ENCODE measurements around the gene ANKRD13D.
"Not testable (repeated sequence)": the region's sequence is repeated elsewhere in the genome, so short reads cannot be mapped to it uniquely, and the experiment has no call there.

The ANKRD13D gene

GRCh38 chr11:67289226-67289650 lies at the start of gene ANKRD13D:
TSS of gene ANKRD13D (plus strand) at chr11:67289303. CDS start at chr11:67289461, 158 bp downstream.
- DNase-seq, result no peak

GRCh38 chr11:67239783-67240575 lies 49.1 kb upstream of the ANKRD13D start:
- peak; percentile 97 for DNase-seq

GRCh38 chr11:67240576-67241389 lies 48.3 kb upstream of the ANKRD13D start:
- DNase-seq, result peak; percentile 21

- no peak for DNase-seq
Measured at GRCh38 chr11:67242548-67242947, 46.6 kb upstream of the ANKRD13D start.

- DNase-seq, result no peak
Measured at GRCh38 chr11:67243051-67243450, 46.1 kb upstream of the ANKRD13D start.

GRCh38 chr11:67245046-67245445 lies 44.1 kb upstream of the ANKRD13D start:
- no peak for DNase-seq

- DNase-seq, result no peak
Measured at GRCh38 chr11:67247946-67248550, 41.1 kb upstream of the ANKRD13D start.

GRCh38 chr11:67248653-67249052 lies 40.5 kb upstream of the ANKRD13D start:
- DNase-seq, result no peak

- no peak for DNase-seq
Measured at GRCh38 chr11:67250059-67251043, 38.8 kb upstream of the ANKRD13D start.

GRCh38 chr11:67251841-67252240 lies 37.3 kb upstream of the ANKRD13D start:
- DNase-seq, result no peak

- no peak for DNase-seq
Measured at GRCh38 chr11:67252831-67253239, 36.3 kb upstream of the ANKRD13D start.

- DNase-seq, result no peak
Measured at GRCh38 chr11:67253872-67254624, 35.1 kb upstream of the ANKRD13D start.

- no peak for DNase-seq
Measured at GRCh38 chr11:67254798-67255197, 34.3 kb upstream of the ANKRD13D start.

- no peak for DNase-seq
Measured at GRCh38 chr11:67255353-67255752, 33.8 kb upstream of the ANKRD13D start.

GRCh38 chr11:67255864-67256263 lies 33.2 kb upstream of the ANKRD13D start:
- no peak for DNase-seq

- no peak for DNase-seq
Measured at GRCh38 chr11:67256477-67257135, 32.5 kb upstream of the ANKRD13D start.

GRCh38 chr11:67260406-67260805 lies 28.7 kb upstream of the ANKRD13D start:
- DNase-seq, result no peak

GRCh38 chr11:67260885-67261639 lies 28.0 kb upstream of the ANKRD13D start:
- DNase-seq, result not testable (repeated sequence)

- DNase-seq, result no peak
Measured at GRCh38 chr11:67261640-67261945, 27.5 kb upstream of the ANKRD13D start.

GRCh38 chr11:67261946-67262681 lies 27.0 kb upstream of the ANKRD13D start:
- no peak for DNase-seq

All from NCI-H446 treated with DMSO at 0.1 percent for 48 hours (cell line).